A549 (cell line): ENCODE results near the gene ITSN1. TPM values are rescaled to one million over a fixed set of nuclear protein-coding genes. Genes with fewer than 3 reads are reported as not detected.
"Not testable (repeated sequence)": the region's sequence is repeated elsewhere in the genome, so short reads cannot be mapped to it uniquely, and the experiment has no call there.

Source experiments
- ATAC-seq, 2 experiments: fragments of 200-7000 bp in 1 of 2; fragments of >200 bp in 1 of 2; cut with Nextera tagmentation in 1 of 2; cut with Tn5 transposase in 1 of 2; 3 replicates each; pipeline versions ENCODE4 v1.8.0 to v1.9.1; 2018 to 2020; ENCODE audit warnings: mild to moderate bottlenecking in 1 of 2, moderate library complexity in 1 of 2
- CTCF ChIA-PET: fragments of 300-600 bp; sonication (Branson Sonifier 250); formaldehyde crosslinking; extraction: SDS; loops from one replicate; lab custom pipeline; 2021; ENCODE audit warnings: antibody characterized with exemption, inconsistent platforms; lab: Yijun Ruan, JAX
- POLR2A ChIA-PET: fragments of 350-600 bp; formaldehyde crosslinking; extraction: SDS; loops from one replicate; lab custom pipeline; 2021; ENCODE audit warnings: antibody characterized with exemption, inconsistent platforms; lab: Yijun Ruan, JAX
- DNase-seq, 2 experiments: peaks; one replicate each; pipeline versions ENCODE4 v3.0.0 to v3.0.0-alpha.2; 2011 to 2016; ENCODE audit warnings: low read depth in 1 of 2, low spot score in 1 of 2
- FAIRE-seq: peaks from 2 replicates; lab custom pipeline; 2011; peaks lifted over from hg19 to GRCh38; lab: Jason Lieb, UNC
- H3K27ac ChIP-seq, 2 experiments: fragments of >200 bp; sonication (Bioruptor Twin); formaldehyde crosslinking; 3 replicates each; pipeline ENCODE4 v1.5.1; 2016 to 2017
- H3K4me1 ChIP-seq: fragments of >200 bp; sonication (Bioruptor Twin); formaldehyde crosslinking; 3 replicates; pipeline ENCODE4 v1.6.1; 2016
- H3K4me2 ChIP-seq: fragments of >200 bp; sonication (Bioruptor Twin); formaldehyde crosslinking; 3 replicates; pipeline ENCODE4 v1.6.1; 2016
- H3K4me3 ChIP-seq: fragments of >200 bp; sonication (Bioruptor Twin); formaldehyde crosslinking; 3 replicates; pipeline ENCODE4 v1.5.1; 2016
- H3K9me3 ChIP-seq: fragments of >200 bp; sonication (Bioruptor Twin); formaldehyde crosslinking; 3 replicates; pipeline ENCODE4 v1.6.1; 2016
- CBX2 ChIP-seq: fragments of 200-600 bp; sonication (generic); IDR thresholded peaks from 2 replicates; pipeline ENCODE4 v1.6.1; 2016; ENCODE audit warnings: low read depth, mild to moderate bottlenecking, borderline replicate concordance
- E2F6 ChIP-seq: IDR thresholded peaks from 2 replicates; pipeline ENCODE4 v1.6.1; 2012; ENCODE audit warnings: low read depth, borderline replicate concordance
- ELK1 ChIP-seq: fragments of 150-350 bp; IDR thresholded peaks from 2 replicates; pipeline ENCODE4 v1.6.1; 2014; ENCODE audit warnings: low read depth, mild to moderate bottlenecking, low read length
- FOSL2 ChIP-seq, 2 experiments: fragments of 450-650 bp in 1 of 2; fragments of >200 bp in 1 of 2; sonication (Bioruptor Twin) in 1 of 2; formaldehyde crosslinking; IDR thresholded peaks; 2 replicates each; pipeline versions ENCODE4 v1.5.0 to v1.6.1; 2016 to 2020; ENCODE audit warnings: mild to moderate bottlenecking in 1 of 2, moderate library complexity in 1 of 2
- HDAC2 ChIP-seq: fragments of 200-600 bp; sonication (generic); IDR thresholded peaks from 2 replicates; pipeline ENCODE4 v1.6.1; 2016
- HOXB13 ChIP-seq: fragments of 250-450 bp; sonication (Bioruptor Pico); IDR thresholded peaks from 2 replicates; pipeline ENCODE4 v1.5.0; 2020; ENCODE audit warnings: low read depth, mild to moderate bottlenecking, moderate library complexity
- HOXB5 ChIP-seq: fragments of 250-450 bp; sonication (Bioruptor Pico); IDR thresholded peaks from 2 replicates; pipeline ENCODE4 v1.5.0; 2020; ENCODE audit warnings: mild to moderate bottlenecking, moderate library complexity
- MAZ ChIP-seq: fragments of 150-350 bp; IDR thresholded peaks from 2 replicates; pipeline ENCODE4 v1.6.1; 2014; ENCODE audit warnings: antibody characterized with exemption, low read depth, low read length, borderline replicate concordance
- MYC ChIP-seq: IDR thresholded peaks from 2 replicates; pipeline ENCODE4 v1.6.1; 2012; ENCODE audit warnings: mild to moderate bottlenecking, inconsistent platforms, low read length, improper control_type of control experiment, borderline replicate concordance
- NPAS2 ChIP-seq: fragments of 250-450 bp; sonication (Bioruptor Pico); IDR thresholded peaks from 2 replicates; pipeline ENCODE4 v1.8.0; 2022; ENCODE audit warnings: mild to moderate bottlenecking, moderate library complexity, borderline replicate concordance
- NR3C1 ChIP-seq: fragments of >200 bp; sonication (Bioruptor Twin); formaldehyde crosslinking; IDR thresholded peaks from 3 replicates; pipeline ENCODE4 v1.6.1; 2017
- PHF8 ChIP-seq: fragments of 200-600 bp; sonication (generic); IDR thresholded peaks from 2 replicates; pipeline ENCODE4 v1.6.1; 2016; ENCODE audit warnings: low read depth, mild to moderate bottlenecking, antibody characterized with exemption, moderate library complexity, borderline replicate concordance
- POLR2A ChIP-seq: IDR thresholded peaks from 2 replicates; pipeline ENCODE4 v1.6.1; 2012; ENCODE audit warnings: mild to moderate bottlenecking, low read length
- RAD21 ChIP-seq, 2 experiments: fragments of >200 bp in 1 of 2; sonication (Bioruptor Twin) in 1 of 2; formaldehyde crosslinking in 1 of 2; IDR thresholded peaks in 1 of 2; conservative IDR thresholded peaks in 1 of 2; 2 replicates in 1 of 2; 3 replicates in 1 of 2; pipeline ENCODE4 v1.6.1; 2012 to 2018; ENCODE audit warnings: inconsistent platforms in 1 of 2
- RNF2 ChIP-seq: fragments of 200-600 bp; sonication (generic); IDR thresholded peaks from 2 replicates; pipeline ENCODE4 v1.6.1; 2016; ENCODE audit warnings: low read depth, mild to moderate bottlenecking, antibody characterized with exemption, moderate library complexity, borderline replicate concordance
- SMC3 ChIP-seq: fragments of >200 bp; sonication (Bioruptor Twin); formaldehyde crosslinking; IDR thresholded peaks from 3 replicates; pipeline ENCODE4 v1.6.1; 2018; ENCODE audit warnings: inconsistent platforms
- TP53 ChIP-seq: fragments of 250-450 bp; sonication (Bioruptor Pico); IDR thresholded peaks from 2 replicates; pipeline ENCODE4 v1.5.0; 2021; ENCODE audit warnings: mild to moderate bottlenecking, moderate library complexity
- ZNF302 ChIP-seq: fragments of 250-450 bp; sonication (Bioruptor Pico); IDR thresholded peaks from 2 replicates; pipeline ENCODE4 v1.9.0; 2021; ENCODE audit warnings: inconsistent platforms, mild to moderate bottlenecking, moderate library complexity
- ZSCAN20 ChIP-seq: fragments of 250-450 bp; sonication (Bioruptor Pico); IDR thresholded peaks from 2 replicates; pipeline ENCODE4 v1.8.0; 2022; ENCODE audit warnings: mild to moderate bottlenecking, moderate library complexity
- WGBS: methylation state at CpG from one replicate; pipeline ENCODE4 v1.1.6; 2017; ENCODE audit errors: missing lambda C conversion rate; 5-methylcytosine and 5-hydroxymethylcytosine counted together
- polyA plus RNA-seq, 4 experiments: library from polyadenylated mRNA; depleted of rRNA in 3 of 4; stranded (reverse); fragments of >200 nt; fragmentation: RNase III in 1 of 4; extraction: RNeasy Plus Mini Kit Qiagen cat#74134 plus additional on column Dnase treatment in 1 of 4; gene quantifications; 2 replicates in 3 of 4; 3 replicates in 1 of 4; pipeline ENCODE4 v1.2.3, GENCODE V29; 2011 to 2017
- TF ChIP-seq, protein P1 (sequence below): fragments of >200 bp; sonication (Bioruptor Twin); formaldehyde crosslinking; IDR thresholded peaks from 3 replicates; pipeline ENCODE4 v1.6.1; 2016
- TF ChIP-seq, protein P2 (sequence below): IDR thresholded peaks from 2 replicates; pipeline ENCODE4 v1.6.1; 2012

ITSN1 gene
- polyA plus RNA-seq, 2 of the 4 experiments (the other 2 are of a cell fraction), result 15.2 to 23.7 TPM

DNA sequence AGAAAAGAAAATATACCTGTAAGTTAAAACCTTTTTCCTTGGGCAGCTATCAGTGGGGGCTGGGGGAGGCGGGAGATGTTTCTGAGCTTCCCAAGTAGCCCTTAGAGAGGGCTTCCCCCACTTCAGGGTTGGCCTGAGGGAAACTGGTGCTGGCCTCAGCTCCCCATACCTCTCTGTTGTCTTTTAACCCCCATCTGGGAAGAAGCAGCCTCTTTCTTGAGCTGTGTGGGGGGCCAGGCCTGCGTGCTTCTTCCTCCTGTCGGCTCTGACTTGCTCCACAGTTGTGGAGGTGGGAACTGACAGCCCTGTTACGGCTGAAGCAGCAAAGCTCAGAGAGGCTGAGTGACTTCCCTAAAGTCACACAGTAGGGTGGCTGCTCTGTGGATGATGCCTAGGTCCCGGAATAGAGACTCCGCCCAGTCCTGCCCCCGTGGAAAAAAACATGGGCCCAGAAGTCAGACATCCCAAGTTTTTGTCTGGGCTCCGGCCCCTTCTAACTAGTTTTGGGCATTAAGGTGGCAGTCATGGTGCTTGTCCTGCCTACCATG is 218.1 kb downstream of the ITSN1 start:
- Histone ChIP-seq H3K9me3 (no peaks in the 10 kb centered on the region), H3K4me3 (no peak overlapping the region), H3K4me2 (no peak overlapping the region), H3K4me1 (no peaks in the 10 kb centered on the region), H3K27ac (no peak overlapping the region)
- TF ChIP-seq, protein P1, sequence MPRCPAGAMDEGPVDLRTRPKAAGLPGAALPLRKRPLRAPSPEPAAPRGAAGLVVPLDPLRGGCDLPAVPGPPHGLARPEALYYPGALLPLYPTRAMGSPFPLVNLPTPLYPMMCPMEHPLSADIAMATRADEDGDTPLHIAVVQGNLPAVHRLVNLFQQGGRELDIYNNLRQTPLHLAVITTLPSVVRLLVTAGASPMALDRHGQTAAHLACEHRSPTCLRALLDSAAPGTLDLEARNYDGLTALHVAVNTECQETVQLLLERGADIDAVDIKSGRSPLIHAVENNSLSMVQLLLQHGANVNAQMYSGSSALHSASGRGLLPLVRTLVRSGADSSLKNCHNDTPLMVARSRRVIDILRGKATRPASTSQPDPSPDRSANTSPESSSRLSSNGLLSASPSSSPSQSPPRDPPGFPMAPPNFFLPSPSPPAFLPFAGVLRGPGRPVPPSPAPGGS, result no peak
- TF ChIP-seq FOSL2 (IDR thresholded peaks at IDR 0.05) (no peak), FOSL2 (CRISPR knock-in tag; IDR thresholded peaks at IDR 0.05) (no peak), ZSCAN20 (CRISPR knock-in tag) (no peak), RNF2 (no peak), E2F6 (no peak)
- FAIRE-seq (no peak), ATAC-seq (no peak), DNase-seq (no peak)
- ChIA-PET CTCF (no interaction called here), POLR2A (no interaction called here)
- 83% methylated on average over 8 of the region's 8 CpGs for WGBS

- FAIRE-seq (no peak), DNase-seq (no peak), ATAC-seq (no peak)
- TF ChIP-seq NR3C1 (no peak), HOXB5 (CRISPR knock-in tag) (no peak), MYC (no peak), SMC3 (no peak), RAD21 (conservative IDR thresholded peaks at IDR 0.05 in 1 of 2, IDR thresholded peaks at IDR 0.05 in 1 of 2) (no peak), NPAS2 (CRISPR knock-in tag) (no peak), PHF8 (no peak), ELK1 (no peak), MAZ (no peak), CBX2 (no peak), HOXB13 (CRISPR knock-in tag) (no peak), HDAC2 (no peak), FOSL2 (IDR thresholded peaks at IDR 0.05) (no peak), FOSL2 (CRISPR knock-in tag; IDR thresholded peaks at IDR 0.05) (no peak), POLR2A (no peak), TP53 (CRISPR knock-in tag) (no peak), ZNF302 (CRISPR knock-in tag) (no peak)
- TF ChIP-seq, protein P2, sequence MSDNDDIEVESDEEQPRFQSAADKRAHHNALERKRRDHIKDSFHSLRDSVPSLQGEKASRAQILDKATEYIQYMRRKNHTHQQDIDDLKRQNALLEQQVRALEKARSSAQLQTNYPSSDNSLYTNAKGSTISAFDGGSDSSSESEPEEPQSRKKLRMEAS, result no peak
- Histone ChIP-seq H3K4me3 (no peak overlapping the region), H3K4me2 (no peak overlapping the region), H3K27ac (no peak overlapping the region), H3K4me1 (no peaks in the 10 kb centered on the region), H3K9me3 (no peaks in the 10 kb centered on the region)
- CTCF ChIA-PET, result no interaction called here
- 81% methylated on average over 3 of the region's 3 CpGs for WGBS
- POLR2A ChIA-PET, result no interaction called here
Observed at GRCh38 chr21:33861125-33861524, 218.8 kb downstream of the ITSN1 start.

DNA sequence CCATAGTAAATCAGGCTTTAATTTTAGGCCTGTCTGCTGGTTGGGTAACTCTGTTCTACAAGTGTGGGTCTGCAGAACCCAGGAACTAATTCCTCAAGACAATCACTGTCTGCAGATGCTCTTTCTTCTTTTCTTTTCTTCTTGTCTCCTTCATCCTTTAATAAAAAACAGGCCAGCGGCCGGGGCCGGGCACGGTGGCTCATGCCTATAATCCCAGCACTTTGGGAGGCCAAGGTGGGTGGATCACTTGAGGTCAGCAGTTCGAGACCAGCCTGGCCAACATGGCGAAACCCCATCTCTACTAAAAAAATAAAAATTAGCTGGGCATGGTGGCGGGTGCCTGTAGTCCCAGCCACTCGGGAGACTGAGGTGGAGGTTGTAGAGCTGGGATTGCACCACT is 220.9 kb downstream of the ITSN1 start:
- CTCF ChIA-PET, result interaction anchor here (1.1 kb wide), 1 partner anchor 485 kb away, joined by 3 read pairs; no protein-coding TSS in a partner anchor
- H3K4me1 ChIP-seq, FAIRE-seq, DNase-seq, POLR2A ChIA-PET, ATAC-seq, H3K9me3 ChIP-seq, H3K27ac ChIP-seq, H3K4me3 ChIP-seq, H3K4me2 ChIP-seq: not testable (repeated sequence)
- WGBS, result 77% methylated on average over 7 of the region's 8 CpGs
